Bronchial epithelial cell (primary cell): Measurements from ENCODE around the gene NOG. TPM values are rescaled to one million over a fixed set of nuclear protein-coding genes. Genes with fewer than 3 reads are reported as not detected.

Experiments
- DNase-seq: peaks from one replicate; pipeline ENCODE4 v3.0.0-alpha.2; 2010; ENCODE audit warnings: low read depth
- FAIRE-seq: peaks from 2 replicates; lab custom pipeline; 2011; peaks lifted over from hg19 to GRCh38; lab: Jason Lieb, UNC
- H3K27me3 ChIP-seq: 2 replicates; pipeline ENCODE4 v1.5.1; 2011; ENCODE audit warnings: low read length; ENCODE audit not compliant: control insufficient read depth, insufficient read depth
- H3K36me3 ChIP-seq: 2 replicates; pipeline ENCODE4 v1.5.1; 2011; ENCODE audit warnings: low read length; ENCODE audit not compliant: control insufficient read depth, insufficient read depth
- H3K4me3 ChIP-seq: 2 replicates; pipeline ENCODE4 v1.5.1; 2011; ENCODE audit warnings: mild to moderate bottlenecking, low read depth, low read length, control low read depth
- CTCF ChIP-seq: IDR thresholded peaks from 2 replicates; pipeline ENCODE4 v1.5.1; 2011; ENCODE audit warnings: mild to moderate bottlenecking, moderate library complexity, low read length, control low read depth, inconsistent platforms; ENCODE audit not compliant: insufficient read depth, severe bottlenecking
- total RNA-seq: library from RNA; depleted of rRNA; stranded (reverse); fragments of >200 nt; gene quantifications from 2 replicates; pipeline ENCODE4 v1.2.1, GENCODE V29; 2014

The NOG gene
- total RNA-seq, 1 donor from 2014 or later, result 0.26 TPM

- FAIRE-seq (no peak), DNase-seq (no peak)
- peaks cover 1% of the 10 kb centered on the region for H3K27me3 ChIP-seq
- no peaks in the 10 kb centered on the region for H3K36me3 ChIP-seq
- no peak for TF ChIP-seq CTCF
- H3K4me3 ChIP-seq, result no peak overlapping the region
These were observed 45.1 kb downstream of the NOG start for GRCh38 chr17:56638591-56639051.

- Histone ChIP-seq H3K4me3 (no peak overlapping the region), H3K27me3 (no peaks in the 10 kb centered on the region), H3K36me3 (no peaks in the 10 kb centered on the region)
- TF ChIP-seq CTCF, result no peak
- FAIRE-seq (no peak), DNase-seq (no peak)
These were observed 46.0 kb downstream of the NOG start for GRCh38 chr17:56639517-56639916.

GRCh38 chr17:56640116-56640515 is 46.6 kb downstream of the NOG start:
- H3K27me3 ChIP-seq, result no peaks in the 10 kb centered on the region
- FAIRE-seq (no peak), DNase-seq (no peak)
- no peak overlapping the region for H3K4me3 ChIP-seq
- TF ChIP-seq CTCF, result no peak
- no peaks in the 10 kb centered on the region for H3K36me3 ChIP-seq

GRCh38 chr17:56641373-56641772 is 47.9 kb downstream of the NOG start:
- no peak for DNase-seq
- no peak for TF ChIP-seq CTCF
- FAIRE-seq, result no peak
- H3K4me3 ChIP-seq, result no peak overlapping the region
- no peaks in the 10 kb centered on the region for H3K27me3 ChIP-seq
- H3K36me3 ChIP-seq, result no peaks in the 10 kb centered on the region

- no peaks in the 10 kb centered on the region for H3K36me3 ChIP-seq
- no peak overlapping the region for H3K4me3 ChIP-seq
- TF ChIP-seq CTCF, result no peak
- DNase-seq (no peak), FAIRE-seq (no peak)
- no peaks in the 10 kb centered on the region for H3K27me3 ChIP-seq
These were observed 48.4 kb downstream of the NOG start for GRCh38 chr17:56641894-56642293.

GRCh38 chr17:56642424-56642823 is 48.9 kb downstream of the NOG start:
- TF ChIP-seq CTCF, result no peak

More at GRCh38 chr17:56642424-56642823, 48.9 kb downstream of the NOG start:
- H3K36me3 ChIP-seq, result no peaks in the 10 kb centered on the region
- no peak for FAIRE-seq
- no peaks in the 10 kb centered on the region for H3K27me3 ChIP-seq
- no peak for DNase-seq
- no peak overlapping the region for H3K4me3 ChIP-seq
